Neuronal stem cell (in vitro differentiated cells): ENCODE results near the gene SLC2A6.
A peak's percentile ranks its signal among the peaks of the same experiment; 100 is the strongest.

Experiments
- DNase-seq: peaks from one replicate; pipeline ENCODE4 v3.0.0-alpha.2; 2013; ENCODE audit warnings: low spot score
- H2AFZ ChIP-seq: one replicate; pipeline ENCODE4 v1.6.1; 2013; ENCODE audit warnings: mild to moderate bottlenecking, low read length, inconsistent platforms
- H2AK5ac ChIP-seq: 2 replicates; pipeline ENCODE4 v1.6.1; 2013; ENCODE audit warnings: low read depth, mild to moderate bottlenecking, inconsistent platforms, low read length, moderate library complexity, mixed read lengths
- H2BK120ac ChIP-seq: 2 replicates; pipeline ENCODE4 v1.6.1; 2013; ENCODE audit warnings: low read depth, mild to moderate bottlenecking, inconsistent platforms, low read length, moderate library complexity, mixed read lengths
- H2BK12ac ChIP-seq: one replicate; pipeline ENCODE4 v1.6.1; 2013; ENCODE audit warnings: low read length, inconsistent platforms
- H2BK15ac ChIP-seq: 2 replicates; pipeline ENCODE4 v1.6.1; 2013; ENCODE audit warnings: mild to moderate bottlenecking, low read length, inconsistent platforms, mixed read lengths
- H2BK5ac ChIP-seq: one replicate; pipeline ENCODE4 v1.6.1; 2013; ENCODE audit warnings: inconsistent platforms, mild to moderate bottlenecking, low read length, moderate library complexity
- H3K14ac ChIP-seq: one replicate; pipeline ENCODE4 v1.6.1; 2013; ENCODE audit warnings: low read length, inconsistent platforms
- H3K18ac ChIP-seq: 2 replicates; pipeline ENCODE4 v1.6.1; 2013; ENCODE audit warnings: low read length, inconsistent platforms
- H3K23ac ChIP-seq: 2 replicates; pipeline ENCODE4 v1.6.1; 2013; ENCODE audit warnings: low read depth, mild to moderate bottlenecking, mixed read lengths, low read length, inconsistent platforms; ENCODE audit not compliant: poor library complexity
- H3K27ac ChIP-seq: replicated peaks from 3 replicates; pipeline ENCODE4 v1.5.1; 2013; ENCODE audit warnings: low read length, inconsistent platforms
- H3K27me3 ChIP-seq, 3 experiments: 2 replicates each; pipeline ENCODE4 v1.6.1; 2013; ENCODE audit warnings: low read length in 3 of 3, mild to moderate bottlenecking in 2 of 3, inconsistent platforms in 1 of 3, low read depth in 1 of 3, mixed read lengths in 1 of 3, moderate library complexity in 1 of 3; ENCODE audit not compliant: control insufficient read depth in 3 of 3, insufficient read depth in 3 of 3
- H3K36me3 ChIP-seq, 2 donors: replicated peaks in 1 of 2; 2 replicates each; pipeline ENCODE4 v1.6.1; 2013; ENCODE audit warnings: low read length in 2 of 2; ENCODE audit not compliant: control insufficient read depth in 2 of 2, insufficient read depth in 2 of 2
- H3K4ac ChIP-seq: 2 replicates; pipeline ENCODE4 v1.6.1; 2013; ENCODE audit warnings: inconsistent platforms, mild to moderate bottlenecking, low read length, moderate library complexity
- H3K4me1 ChIP-seq, 2 donors: 1 replicate in 1 of 2; 2 replicates in 1 of 2; pipeline ENCODE4 v1.6.1; 2013; ENCODE audit warnings: low read length in 2 of 2, low read depth in 1 of 2; ENCODE audit not compliant: control insufficient read depth in 2 of 2, insufficient read depth in 1 of 2
- H3K4me2 ChIP-seq: one replicate; pipeline ENCODE4 v1.6.1; 2013; ENCODE audit warnings: mild to moderate bottlenecking, low read length, inconsistent platforms; ENCODE audit not compliant: insufficient read depth, poor library complexity, severe bottlenecking
- H3K4me3 ChIP-seq, 2 donors: 2 replicates each; pipeline ENCODE4 v1.5.1; 2013; ENCODE audit warnings: low read length in 2 of 2, mild to moderate bottlenecking in 2 of 2, inconsistent platforms in 1 of 2, moderate library complexity in 1 of 2
- H3K79me1 ChIP-seq: one replicate; pipeline ENCODE4 v1.6.1; 2013; ENCODE audit warnings: low read depth, mild to moderate bottlenecking, inconsistent platforms, low read length, moderate library complexity
- H3K9ac ChIP-seq: one replicate; pipeline ENCODE4 v1.6.1; 2013; ENCODE audit warnings: mild to moderate bottlenecking, low read depth, low read length, inconsistent platforms; ENCODE audit not compliant: poor library complexity
- H3K9me3 ChIP-seq, 2 donors: replicated peaks in 1 of 2; 2 replicates each; pipeline versions ENCODE3 to v1.6.1; 2013; ENCODE audit warnings: low read length in 2 of 2, mild to moderate bottlenecking in 2 of 2, inconsistent platforms in 1 of 2, low read depth in 1 of 2, mixed read lengths in 1 of 2, moderate library complexity in 1 of 2; ENCODE audit not compliant: control insufficient read depth in 2 of 2, insufficient read depth in 1 of 2
- H4K8ac ChIP-seq: one replicate; pipeline ENCODE4 v1.6.1; 2013; ENCODE audit warnings: low read depth, mild to moderate bottlenecking, inconsistent platforms, low read length, moderate library complexity
- H4K91ac ChIP-seq: one replicate; pipeline ENCODE4 v1.6.1; 2013; ENCODE audit warnings: low read length, low read depth, mild to moderate bottlenecking, inconsistent platforms; ENCODE audit not compliant: poor library complexity
- WGBS, 2 donors: extraction: QIAGEN DNeasy Blood & Tissue Kit; methylation state at CpG; one replicate each; pipeline ENCODE4 v1.1.7; 2013; ENCODE audit warnings: missing lambda C conversion rate in 2 of 2, mixed read lengths in 1 of 2; ENCODE audit not compliant: insufficient read length in 2 of 2, insufficient replicate concordance in 1 of 2; ENCODE audit errors: extremely low coverage in 2 of 2; 5-methylcytosine and 5-hydroxymethylcytosine counted together

SLC2A6 gene

DNA sequence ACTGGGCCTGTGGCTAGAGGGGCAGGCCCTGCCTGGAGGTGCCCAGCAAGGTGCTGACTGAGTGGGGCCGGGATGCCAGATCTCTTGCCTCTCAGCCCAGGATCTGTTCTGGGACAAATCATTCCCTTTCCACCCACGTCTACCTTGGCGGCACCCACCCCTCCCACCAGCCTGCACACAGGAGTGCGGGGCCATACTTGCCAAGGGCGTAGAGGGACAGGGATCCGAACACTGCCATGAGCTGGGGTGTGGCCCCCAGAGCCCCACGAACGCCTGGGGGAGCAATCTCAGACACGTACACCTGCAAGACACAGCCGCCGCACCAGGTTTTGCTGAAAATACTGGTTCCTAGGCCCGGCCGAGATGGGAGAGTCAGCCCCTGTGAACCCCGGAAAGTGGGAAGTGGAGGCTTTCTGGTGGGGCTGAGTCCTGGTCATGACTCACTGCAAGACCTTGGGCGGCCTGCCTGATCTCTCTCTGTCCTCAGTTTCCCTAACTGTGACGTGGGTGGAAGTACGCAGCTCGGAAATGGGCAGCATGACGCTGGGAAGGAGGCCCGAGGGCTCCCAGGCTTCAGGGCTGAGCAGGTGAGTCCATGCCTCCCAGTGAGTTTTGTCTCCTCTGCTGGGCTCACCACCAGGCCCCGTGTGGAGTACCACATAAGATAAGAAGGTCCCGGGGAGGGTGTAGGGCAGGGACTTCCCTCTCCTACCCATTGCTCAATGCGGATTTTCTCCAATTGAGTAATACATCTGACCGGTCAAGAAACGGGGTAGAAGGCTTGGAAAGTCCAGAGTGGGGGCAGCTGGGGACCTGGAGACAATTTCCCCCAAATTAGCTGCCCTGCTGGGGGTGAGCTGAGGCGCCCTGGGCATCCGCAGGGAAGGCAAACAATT is 2.6 kb downstream of the SLC2A6 start:
- H3K27ac ChIP-seq = no peak overlapping the region
- H3K4ac ChIP-seq = no peak overlapping the region
- no peak overlapping the region for H3K4me2 ChIP-seq
- H3K27me3 ChIP-seq = peaks cover 0 to 7% (median 7%) of the 10 kb centered on the region in 3 experiments
- peaks cover 2% of the 10 kb centered on the region for H3K79me1 ChIP-seq
- H2BK5ac ChIP-seq = peak overlapping the region; percentile 3
- H4K91ac ChIP-seq = no peak overlapping the region
- no peak overlapping the region for H3K4me3 ChIP-seq
- no peak overlapping the region for H2BK15ac ChIP-seq
- H3K18ac ChIP-seq = no peak overlapping the region
- peaks cover 10% of the 10 kb centered on the region in 2 donors for H3K4me1 ChIP-seq
- H2AFZ ChIP-seq = no peak overlapping the region
- H3K14ac ChIP-seq = no peak overlapping the region
- no peak overlapping the region for H2BK12ac ChIP-seq
- no peak overlapping the region for H2BK120ac ChIP-seq
- DNase-seq = no peak
- no peak overlapping the region for H4K8ac ChIP-seq
- H3K9ac ChIP-seq = no peak overlapping the region
- H3K23ac ChIP-seq = peak overlapping the region; percentile 65
- no CpG with 5 or more reads among the region's 27 CpGs for WGBS, 2 donors
- H3K36me3 ChIP-seq = peaks cover 14 to 51% of the 10 kb centered on the region in 2 donors
- H2AK5ac ChIP-seq = no peak overlapping the region
- H3K9me3 ChIP-seq = no peaks in the 10 kb centered on the region

DNA sequence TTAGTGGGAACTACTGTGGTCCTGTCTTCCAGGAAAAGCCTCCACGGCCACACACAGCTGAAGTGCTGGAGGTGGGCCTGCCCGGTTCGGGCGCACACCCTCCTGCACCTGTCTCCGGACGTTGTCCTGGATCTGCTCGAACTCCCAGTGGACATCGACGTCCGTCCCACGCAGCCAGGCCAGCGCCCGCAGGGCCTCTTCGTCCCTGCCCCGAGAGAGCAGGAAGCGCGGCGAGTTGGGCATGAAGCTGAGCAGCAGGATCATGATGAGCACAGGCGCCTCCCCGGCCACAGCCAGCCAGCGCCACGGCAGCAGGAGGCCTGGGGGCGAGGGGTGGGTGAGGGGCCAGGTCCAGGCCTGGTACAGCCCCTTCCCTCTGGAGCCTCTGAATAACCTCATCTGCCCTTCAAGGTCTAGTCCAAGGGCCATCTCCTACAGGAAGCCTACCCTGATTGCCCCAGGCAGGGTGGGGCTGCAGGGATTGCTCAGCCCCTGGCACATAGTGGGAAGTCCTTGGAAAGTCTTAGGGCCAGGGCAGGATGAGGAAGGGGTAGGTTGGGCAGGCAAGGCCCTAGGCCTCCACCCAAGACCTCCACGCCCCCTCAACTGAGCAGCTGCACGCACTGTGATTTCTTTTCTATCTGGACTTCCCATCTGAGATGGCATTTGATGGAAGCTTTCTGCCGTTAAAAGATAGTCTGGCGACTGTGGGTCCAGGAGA is 3.4 kb downstream of the SLC2A6 start:
- H4K91ac ChIP-seq = no peak overlapping the region
- H3K9me3 ChIP-seq = no peaks in the 10 kb centered on the region
- H3K27ac ChIP-seq = no peak overlapping the region
- H3K18ac ChIP-seq = no peak overlapping the region
- DNase-seq = no peak
- no peak overlapping the region for H3K4me3 ChIP-seq
- no peak overlapping the region for H2AFZ ChIP-seq
- no peak overlapping the region for H3K4me2 ChIP-seq
- peak overlapping the region; percentile 65 for H3K23ac ChIP-seq
- H3K9ac ChIP-seq = no peak overlapping the region
- H2BK120ac ChIP-seq = no peak overlapping the region
- peaks cover 10% of the 10 kb centered on the region in 2 donors for H3K4me1 ChIP-seq
- peak overlapping the region; percentile 22 for H2BK12ac ChIP-seq
- H2BK5ac ChIP-seq = no peak overlapping the region
- H3K27me3 ChIP-seq = peaks cover 0 to 7% (median 7%) of the 10 kb centered on the region in 3 experiments
- H4K8ac ChIP-seq = no peak overlapping the region
- no peak overlapping the region for H3K4ac ChIP-seq
- H3K79me1 ChIP-seq = peaks cover 5% of the 10 kb centered on the region
- WGBS, 2 donors = no CpG with 5 or more reads among the region's 27 CpGs
- no peak overlapping the region for H2AK5ac ChIP-seq
- no peak overlapping the region for H2BK15ac ChIP-seq
- H3K14ac ChIP-seq = no peak overlapping the region
- H3K36me3 ChIP-seq = peaks cover 14 to 51% of the 10 kb centered on the region in 2 donors

GRCh38 chr9:133474853-133475252 is 4.0 kb downstream of the SLC2A6 start:
- Histone ChIP-seq H3K18ac (no peak overlapping the region), H4K91ac (no peak overlapping the region), H2BK12ac (no peak overlapping the region), H3K4me2 (no peak overlapping the region), H3K79me1 (peaks cover 8% of the 10 kb centered on the region), H3K9ac (no peak overlapping the region), H3K14ac (no peak overlapping the region), H3K4me1 (peaks cover 10 to 12% of the 10 kb centered on the region in 2 donors), H2BK15ac (no peak overlapping the region), H3K4ac (no peak overlapping the region), H3K9me3 (no peaks in the 10 kb centered on the region), H3K23ac (no peak overlapping the region), H2BK5ac (no peak overlapping the region), H2BK120ac (no peak overlapping the region), H2AFZ (no peak overlapping the region), H2AK5ac (no peak overlapping the region), H3K27ac (no peak overlapping the region), H3K36me3 (peaks cover 14 to 51% of the 10 kb centered on the region in 2 donors), H3K27me3 (peaks cover 0 to 6% (median 6%) of the 10 kb centered on the region in 3 experiments), H3K4me3 (no peak overlapping the region), H4K8ac (no peak overlapping the region)
- no peak for DNase-seq
- no CpG with 5 or more reads among the region's 20 CpGs for WGBS, 2 donors

- Histone ChIP-seq H2AFZ (no peak overlapping the region), H3K18ac (no peak overlapping the region), H4K91ac (no peak overlapping the region), H3K4me3 (no peak overlapping the region), H2BK120ac (no peak overlapping the region), H3K79me1 (peaks cover 8% of the 10 kb centered on the region), H2BK5ac (no peak overlapping the region), H3K4ac (no peak overlapping the region), H3K9me3 (no peaks in the 10 kb centered on the region), H3K4me1 (peaks cover 4 to 8% of the 10 kb centered on the region in 2 donors), H3K9ac (no peak overlapping the region), H2BK12ac (no peak overlapping the region), H2BK15ac (no peak overlapping the region), H3K27ac (no peak overlapping the region), H3K4me2 (no peak overlapping the region), H2AK5ac (no peak overlapping the region), H3K14ac (no peak overlapping the region), H3K23ac (peak overlapping the region; percentile 85), H3K36me3 (peaks cover 14 to 51% of the 10 kb centered on the region in 2 donors), H4K8ac (no peak overlapping the region), H3K27me3 (no peaks in the 10 kb centered on the region)
- no peak for DNase-seq
- no CpG with 5 or more reads among the region's 5 CpGs for WGBS, 2 donors
Measured at GRCh38 chr9:133474215-133474614, 4.7 kb downstream of the SLC2A6 start.
